Lung (tissue), 16 donors: ENCODE measurements around the gene HMGA1. TPM values are rescaled to one million over a fixed set of nuclear protein-coding genes. Genes with fewer than 3 reads are reported as not detected.

Experiments used
- ATAC-seq: fragments of 200-7000 bp; cut with Tn5 transposase; one replicate; pipeline ENCODE4 v1.9.1; 2020; ENCODE audit warnings: moderate number of reproducible peaks; ENCODE audit not compliant: insufficient read depth, low FRiP score
- DNase-seq, 3 donors: peaks; one replicate each; pipeline ENCODE4 v3.0.0-alpha.2; 2013 to 2017
- H3K27ac ChIP-seq, 2 donors: one replicate each; pipeline ENCODE4 v1.5.1; 2013; ENCODE audit warnings: mild to moderate bottlenecking in 2 of 2, moderate library complexity in 2 of 2, control low read depth in 1 of 2, inconsistent platforms in 1 of 2, low read depth in 1 of 2, low read length in 1 of 2
- H3K27me3 ChIP-seq, 3 donors: one replicate each; pipeline ENCODE4 v1.5.1; 2013; ENCODE audit warnings: low read length in 2 of 3; ENCODE audit not compliant: control insufficient read depth in 3 of 3, insufficient read depth in 3 of 3
- H3K36me3 ChIP-seq, 4 donors: one replicate each; pipeline ENCODE4 v1.5.1; 2013; ENCODE audit warnings: low read length in 4 of 4, mild to moderate bottlenecking in 1 of 4, moderate library complexity in 1 of 4; ENCODE audit not compliant: control insufficient read depth in 4 of 4, insufficient read depth in 4 of 4
- H3K4me1 ChIP-seq, 5 donors: one replicate each; pipeline ENCODE4 v1.5.1; 2013; ENCODE audit warnings: low read length in 5 of 5, mild to moderate bottlenecking in 2 of 5, moderate library complexity in 1 of 5; ENCODE audit not compliant: control insufficient read depth in 5 of 5, insufficient read depth in 5 of 5
- H3K4me3 ChIP-seq: one replicate; pipeline ENCODE4 v1.5.1; 2013; ENCODE audit warnings: mild to moderate bottlenecking, control low read depth, moderate library complexity
- H3K9ac ChIP-seq, 2 donors: one replicate each; pipeline ENCODE4 v1.5.1; 2013; ENCODE audit warnings: low read length in 2 of 2, control low read depth in 1 of 2; ENCODE audit not compliant: insufficient read depth in 1 of 2
- H3K9me3 ChIP-seq, 4 donors: one replicate each; pipeline ENCODE4 v1.5.1; 2013; ENCODE audit warnings: low read length in 3 of 4, mild to moderate bottlenecking in 1 of 4, moderate library complexity in 1 of 4; ENCODE audit not compliant: control insufficient read depth in 4 of 4, insufficient read depth in 3 of 4
- CTCF ChIP-seq: IDR thresholded peaks from 2 replicates; pipeline ENCODE4 v1.5.1; 2012; ENCODE audit warnings: mild to moderate bottlenecking; ENCODE audit errors: control extremely low read depth, extremely low read depth
- WGBS, 2 donors: extraction: QIAGEN DNeasy Blood & Tissue Kit; methylation state at CpG; one replicate each; pipeline ENCODE4 v1.1.7; 2013; 5-methylcytosine and 5-hydroxymethylcytosine counted together
- long read RNA-seq, 5 donors: transcript quantifications; one replicate each; lab custom pipeline, GENCODE V29; 2026
- polyA plus RNA-seq, 2 donors: library from polyadenylated mRNA; stranded (reverse); fragments of 200-250 nt; gene quantifications; one replicate each; pipeline ENCODE4 v1.2.1, GENCODE V29; 2013
- total RNA-seq, 2 donors: library from RNA; depleted of rRNA in 1 of 2; stranded (reverse); fragments of >200 nt in 1 of 2; gene quantifications; one replicate each; pipeline ENCODE4 v1.2.1, GENCODE V29; 2014 to 2021
- donor health status: control.
- donor health status: control.
- donor health status: Bipolar disorder and iron deficiency.
- donor health status: healthy.
- donor health status: DM: yes; HTN: yes; CAD: no.

The HMGA1 gene
- total RNA-seq, result 100 to 1,000 TPM in 1 of 2 donors, 10 to 100 TPM in 1; 47.9 to 102 TPM
- 10 to 100 TPM; 95.9 to 98.0 TPM for polyA plus RNA-seq
- long read RNA-seq, donor 1, transcript HMGA1-201 (6 exons, 1,920 nt), result major isoform, 81 of 131 reads
- long read RNA-seq, donor 1, transcript HMGA1-205 (5 exons, 2,159 nt), result minor isoform, 5 of 131 reads
- long read RNA-seq, donor 1, transcript HMGA1-204 (6 exons, 1,887 nt), result minor isoform, 28 of 131 reads
- long read RNA-seq, donor 1, partial matches to known transcripts, result 8 of 131 reads
- long read RNA-seq, donor 1, other reads (novel, unspliced or antisense), result 5 of 131 reads
- long read RNA-seq, donor 2, transcript HMGA1-201 (6 exons, 1,920 nt), result major isoform, 26 of 46 reads
- long read RNA-seq, donor 2, transcript HMGA1-204 (6 exons, 1,887 nt), result minor isoform, 6 of 46 reads
- long read RNA-seq, donor 2, partial matches to known transcripts, result 11 of 46 reads
- long read RNA-seq, donor 2, other reads (novel, unspliced or antisense), result 0 of 46 reads
- long read RNA-seq, donor 3, transcript HMGA1-204 (6 exons, 1,887 nt), result minor isoform, 18 of 58 reads
- long read RNA-seq, donor 3, transcript HMGA1-201 (6 exons, 1,920 nt), result major isoform, 31 of 58 reads
- long read RNA-seq, donor 3, transcript HMGA1-205 (5 exons, 2,159 nt), result minor isoform, 6 of 58 reads
- long read RNA-seq, donor 3, partial matches to known transcripts, result 0 of 58 reads
- long read RNA-seq, donor 3, other reads (novel, unspliced or antisense), result 0 of 58 reads
- long read RNA-seq, donor 4, transcript HMGA1-201 (6 exons, 1,920 nt), result major isoform, 26 of 47 reads
- long read RNA-seq, donor 4, transcript HMGA1-205 (5 exons, 2,159 nt), result minor isoform, 5 of 47 reads
- long read RNA-seq, donor 4, transcript HMGA1-204 (6 exons, 1,887 nt), result minor isoform, 9 of 47 reads
- long read RNA-seq, donor 4, partial matches to known transcripts, result 6 of 47 reads
- long read RNA-seq, donor 4, other reads (novel, unspliced or antisense), result 0 of 47 reads
- long read RNA-seq, donor 5, transcript HMGA1-204 (6 exons, 1,887 nt), result minor isoform, 27 of 441 reads
- long read RNA-seq, donor 5, transcript HMGA1-201 (6 exons, 1,920 nt), result major isoform, 80 of 441 reads
- long read RNA-seq, donor 5, transcript HMGA1-205 (5 exons, 2,159 nt), result minor isoform, 8 of 441 reads
- long read RNA-seq, donor 5, partial matches to known transcripts, result 320 of 441 reads
- long read RNA-seq, donor 5, other reads (novel, unspliced or antisense), result 5 of 441 reads

GRCh38 chr6:34236443-34237315, at the start of gene HMGA1:
HMGA1 (plus strand) TSS chr6:34236873; CDS start chr6:34240781, 3,908 bp downstream.
- H3K4me1 ChIP-seq, result peaks cover 0 to 20% (median 8%) of the 10 kb centered on the region in 5 donors
- H3K27me3 ChIP-seq, result no peaks in the 10 kb centered on the region
- H3K36me3 ChIP-seq, result peaks cover 0 to 11% (median 0%) of the 10 kb centered on the region in 4 donors
- TF ChIP-seq CTCF, result no peak
- H3K9ac ChIP-seq, result peak within 1 kb of the TSS; percentile 19 to 49
- WGBS, 2 donors, result 1 to 2% methylated on average over 91 of the region's 91 CpGs
- H3K27ac ChIP-seq, result peak within 1 kb of the TSS; percentile 92 to 94
- H3K4me3 ChIP-seq, result peak within 1 kb of the TSS; percentile 76
- H3K9me3 ChIP-seq, result no peaks in the 10 kb centered on the region
- peak; percentile 78 for ATAC-seq
- DNase-seq, result peak; percentile 83 to 89 (median 88)

GRCh38 chr6:34189806-34190503, 46.7 kb upstream of the HMGA1 start:
- Histone ChIP-seq H3K9ac (no peak overlapping the region), H3K27ac (no peak overlapping the region), H3K4me3 (no peak overlapping the region), H3K4me1 (no peaks in the 10 kb centered on the region), H3K36me3 (no peaks in the 10 kb centered on the region), H3K9me3 (no peaks in the 10 kb centered on the region), H3K27me3 (no peaks in the 10 kb centered on the region)
- no peak for TF ChIP-seq CTCF
- WGBS, 2 donors, result 69 to 78% methylated on average over 12 of the region's 12 CpGs
- DNase-seq (no peak), ATAC-seq (no peak)
